Smooth muscle cell (in vitro differentiated cells): ENCODE results near the gene FRY. TPM values are rescaled to one million over a fixed set of nuclear protein-coding genes. Genes with fewer than 3 reads are reported as not detected.
A peak's percentile ranks its signal among the peaks of the same experiment; 100 is the strongest.

Source experiments
- DNase-seq: peaks from one replicate; lab custom pipeline; 2025; ENCODE audit not compliant: unreplicated experiment; lab: John Stamatoyannopoulos, UW
- H2AFZ ChIP-seq: fragments of 200-600 bp; sonication (generic); 2 replicates; pipeline ENCODE4 v1.6.0; 2016; ENCODE audit warnings: antibody characterized with exemption, low read depth, mild to moderate bottlenecking
- H3F3A ChIP-seq: fragments of 200-600 bp; sonication (generic); 2 replicates; pipeline ENCODE4 v1.6.0; 2017; ENCODE audit warnings: antibody characterized with exemption, low read depth
- H3K27ac ChIP-seq: fragments of 200-600 bp; sonication (generic); 2 replicates; pipeline ENCODE4 v1.5.1; 2016; ENCODE audit warnings: low read depth, mild to moderate bottlenecking
- H3K27me3 ChIP-seq: fragments of 200-600 bp; sonication (generic); 2 replicates; pipeline ENCODE4 v1.6.1; 2016; ENCODE audit warnings: low read depth, mild to moderate bottlenecking
- H3K36me3 ChIP-seq: fragments of 200-600 bp; sonication (generic); 2 replicates; pipeline ENCODE4 v1.5.1; 2016; ENCODE audit warnings: low read depth
- H3K4me1 ChIP-seq: fragments of 200-600 bp; sonication (generic); 2 replicates; pipeline ENCODE4 v1.5.1; 2016; ENCODE audit warnings: low read depth
- H3K4me2 ChIP-seq: fragments of 200-600 bp; sonication (generic); 2 replicates; pipeline ENCODE4 v1.6.0; 2016; ENCODE audit warnings: mild to moderate bottlenecking
- H3K4me3 ChIP-seq: fragments of 200-600 bp; sonication (generic); 2 replicates; pipeline ENCODE4 v1.5.1; 2016; ENCODE audit warnings: mild to moderate bottlenecking
- H3K79me2 ChIP-seq: fragments of 200-600 bp; sonication (generic); 2 replicates; pipeline ENCODE4 v1.6.0; 2016; ENCODE audit warnings: low read depth, mild to moderate bottlenecking
- H3K9ac ChIP-seq: fragments of 200-600 bp; sonication (generic); 2 replicates; pipeline ENCODE4 v1.6.0; 2016; ENCODE audit warnings: low read depth
- H3K9me3 ChIP-seq: fragments of 200-600 bp; sonication (generic); replicated peaks from 2 replicates; pipeline ENCODE4 v1.5.1; 2016; ENCODE audit warnings: low read depth
- H4K20me1 ChIP-seq: fragments of 200-600 bp; sonication (generic); 2 replicates; pipeline ENCODE4 v1.6.0; 2016; ENCODE audit warnings: low read depth
- CTCF ChIP-seq: fragments of 200-600 bp; sonication (generic); IDR thresholded peaks from 2 replicates; pipeline ENCODE4 v1.5.1; 2017; ENCODE audit warnings: borderline replicate concordance, mild to moderate bottlenecking, antibody characterized with exemption; ENCODE audit not compliant: insufficient read depth, poor library complexity, severe bottlenecking
- WGBS: methylation state at CpG from one replicate; pipeline ENCODE4 v1.1.7; 2016; ENCODE audit warnings: low lambda C conversion rate; 5-methylcytosine and 5-hydroxymethylcytosine counted together
- polyA plus RNA-seq: library from polyadenylated mRNA; unstranded; fragments of >200 nt; fragmentation: Nextera tagmentation; extraction: Ambion mirVana; gene quantifications from 2 replicates; pipeline ENCODE4 v1.2.1, GENCODE V29; 2016
- total RNA-seq: library from RNA; depleted of rRNA; stranded (reverse); fragments of >200 nt; gene quantifications from 2 replicates; pipeline ENCODE4 v1.2.3, GENCODE V29; 2014

Gene FRY
- total and polyA plus RNA-seq, 2 experiments from 2014 or later, result 1.1 to 3.2 TPM

GRCh38 chr13:32165796-32166195 lies 134.2 kb downstream of the FRY start:
- no peaks in the 10 kb centered on the region for H3K9me3 ChIP-seq
- DNase-seq, result no peak
- no peaks in the 10 kb centered on the region for H3K36me3 ChIP-seq
- H3K27me3 ChIP-seq, result no peaks in the 10 kb centered on the region
- no peaks in the 10 kb centered on the region for H3K4me1 ChIP-seq
- no peaks in the 10 kb centered on the region for H3F3A ChIP-seq
- H4K20me1 ChIP-seq, result no peaks in the 10 kb centered on the region
- no peak overlapping the region for H3K4me3 ChIP-seq
- no peaks in the 10 kb centered on the region for H3K79me2 ChIP-seq
- H3K4me2 ChIP-seq, result no peak overlapping the region
- H2AFZ ChIP-seq, result peak overlapping the region; percentile 63
- 84% methylated on average over 5 of the region's 5 CpGs for WGBS
- TF ChIP-seq CTCF, result no peak
- H3K27ac ChIP-seq, result no peak overlapping the region
- H3K9ac ChIP-seq, result no peak overlapping the region

GRCh38 chr13:32168131-32168530 lies 136.6 kb downstream of the FRY start:
- Histone ChIP-seq H3K27ac (no peak overlapping the region), H3K36me3 (no peaks in the 10 kb centered on the region), H4K20me1 (no peaks in the 10 kb centered on the region), H3F3A (no peaks in the 10 kb centered on the region), H3K4me2 (no peak overlapping the region), H3K79me2 (no peaks in the 10 kb centered on the region), H2AFZ (no peak overlapping the region), H3K4me3 (no peak overlapping the region), H3K9ac (no peak overlapping the region), H3K9me3 (no peaks in the 10 kb centered on the region), H3K27me3 (no peaks in the 10 kb centered on the region), H3K4me1 (no peaks in the 10 kb centered on the region)
- 82% methylated on average over 1 of the region's 1 CpG for WGBS
- no peak for DNase-seq
- no peak for TF ChIP-seq CTCF

GRCh38 chr13:32170841-32171240 lies 139.3 kb downstream of the FRY start:
- H3K36me3 ChIP-seq, result no peaks in the 10 kb centered on the region
- TF ChIP-seq CTCF, result no peak
- H3K27me3 ChIP-seq, result no peaks in the 10 kb centered on the region
- H3K9ac ChIP-seq, result no peak overlapping the region
- no peaks in the 10 kb centered on the region for H3F3A ChIP-seq
- no peak overlapping the region for H2AFZ ChIP-seq
- H3K4me2 ChIP-seq, result no peak overlapping the region
- WGBS, result 94% methylated on average over 4 of the region's 4 CpGs
- no peaks in the 10 kb centered on the region for H3K4me1 ChIP-seq
- no peaks in the 10 kb centered on the region for H3K9me3 ChIP-seq
- no peak overlapping the region for H3K27ac ChIP-seq
- no peaks in the 10 kb centered on the region for H3K79me2 ChIP-seq
- no peak for DNase-seq
- H4K20me1 ChIP-seq, result no peaks in the 10 kb centered on the region
- no peak overlapping the region for H3K4me3 ChIP-seq

- H3K27me3 ChIP-seq, result no peaks in the 10 kb centered on the region
- H3K79me2 ChIP-seq, result no peaks in the 10 kb centered on the region
- WGBS, result 95% methylated on average over 1 of the region's 1 CpG
- no peaks in the 10 kb centered on the region for H4K20me1 ChIP-seq
- no peaks in the 10 kb centered on the region for H3K36me3 ChIP-seq
- no peak overlapping the region for H3K9ac ChIP-seq
- H3K4me1 ChIP-seq, result no peaks in the 10 kb centered on the region
- TF ChIP-seq CTCF, result no peak
- no peak overlapping the region for H2AFZ ChIP-seq
- H3K4me3 ChIP-seq, result no peak overlapping the region
- no peak for DNase-seq
- H3K4me2 ChIP-seq, result no peak overlapping the region
- no peaks in the 10 kb centered on the region for H3F3A ChIP-seq
- no peaks in the 10 kb centered on the region for H3K9me3 ChIP-seq
- no peak overlapping the region for H3K27ac ChIP-seq
These were observed 142.3 kb downstream of the FRY start for GRCh38 chr13:32173881-32174280.
